GM12878 (cell line): ENCODE measurements around the gene N4BP2L2. TPM values are rescaled to one million over a fixed set of nuclear protein-coding genes. Genes with fewer than 3 reads are reported as not detected.

Experiments
- ATAC-seq: fragments of 200-7000 bp; cut with Tn5 transposase; 3 replicates; pipeline ENCODE4 v1.9.1; 2020; ENCODE audit warnings: mild to moderate bottlenecking, moderate library complexity
- BruUV-seq: library from RNA; stranded (reverse); fragments of 400-500 nt; replicated peaks from 2 replicates; lab custom pipeline; 2021; lab: Mats Ljungman, UMichigan
- CTCF ChIA-PET: fragments of 300-600 bp; sonication (Branson Sonifier 250); formaldehyde crosslinking; extraction: SDS; loops from one replicate; lab custom pipeline; 2021; ENCODE audit warnings: inconsistent platforms; lab: Yijun Ruan, JAX
- POLR2A ChIA-PET: fragments of 350-600 bp; formaldehyde crosslinking; extraction: SDS; loops from one replicate; lab custom pipeline; 2021; ENCODE audit warnings: inconsistent platforms; lab: Charles Lee
- RAD21 ChIA-PET: fragments of 300-600 bp; sonication (Branson Sonifier 250); formaldehyde crosslinking; loops from one replicate; lab custom pipeline; 2023; ENCODE audit warnings: antibody characterized with exemption; ENCODE audit not compliant: unreplicated experiment; lab: Charles Lee
- SMC1A ChIA-PET: fragments of 300-600 bp; sonication (Branson Sonifier 250); formaldehyde crosslinking; loops from one replicate; lab custom pipeline; 2023; ENCODE audit not compliant: unreplicated experiment, uncharacterized antibody; lab: Charles Lee
- DNase-seq: peaks from one replicate; pipeline ENCODE4 v3.0.0-alpha.2; 2011; ENCODE audit warnings: low read depth, low spot score
- FAIRE-seq: peaks from 3 replicates; lab custom pipeline; 2011; peaks lifted over from hg19 to GRCh38; lab: Jason Lieb, UNC
- H2AFZ ChIP-seq: 2 replicates; pipeline ENCODE4 v1.6.0; 2011; ENCODE audit warnings: low read depth, low read length, control low read depth; ENCODE audit not compliant: control insufficient read depth
- H3K27ac ChIP-seq: 2 replicates; pipeline ENCODE4 v1.5.1; 2011; ENCODE audit warnings: control low read depth; ENCODE audit not compliant: control insufficient read depth, insufficient read depth
- H3K27me3 ChIP-seq, 2 experiments: replicated peaks in 1 of 2; 2 replicates each; pipeline versions ENCODE4 v1.6.0 to v1.6.1; 2011; ENCODE audit warnings: low read length in 1 of 2; ENCODE audit not compliant: control insufficient read depth in 2 of 2, insufficient read depth in 2 of 2
- H3K36me3 ChIP-seq, 2 experiments: 2 replicates each; pipeline ENCODE4 v1.5.1; 2011; ENCODE audit warnings: low read length in 1 of 2; ENCODE audit not compliant: control insufficient read depth in 2 of 2, insufficient read depth in 2 of 2
- H3K4me1 ChIP-seq: 2 replicates; pipeline ENCODE4 v1.6.1; 2011; ENCODE audit warnings: mild to moderate bottlenecking, low read length, moderate library complexity, mixed read lengths; ENCODE audit not compliant: control insufficient read depth, insufficient read depth
- H3K4me2 ChIP-seq: 2 replicates; pipeline ENCODE4 v1.6.0; 2011; ENCODE audit warnings: control low read depth; ENCODE audit not compliant: control insufficient read depth, insufficient read depth
- H3K4me3 ChIP-seq: fragments of 200-600 bp; sonication (generic); 2 replicates; pipeline ENCODE4 v1.5.1; 2016
- H3K79me2 ChIP-seq: 2 replicates; pipeline ENCODE4 v1.6.0; 2011; ENCODE audit warnings: low read length; ENCODE audit not compliant: control insufficient read depth, insufficient read depth
- H3K9ac ChIP-seq: 2 replicates; pipeline ENCODE4 v1.8.0; 2011; ENCODE audit warnings: low read length, control low read depth, mixed read lengths; ENCODE audit not compliant: control insufficient read depth, insufficient read depth
- H3K9me3 ChIP-seq: replicated peaks from 3 replicates; pipeline ENCODE4 v1.5.1; 2011; ENCODE audit warnings: mild to moderate bottlenecking, low read length; ENCODE audit not compliant: control insufficient read depth, insufficient read depth
- H4K20me1 ChIP-seq: 2 replicates; pipeline ENCODE4 v1.6.0; 2011; ENCODE audit not compliant: control insufficient read depth, insufficient read depth
- BHLHE40 ChIP-seq, 2 experiments: fragments of 450-650 bp in 1 of 2; IDR thresholded peaks; 2 replicates each; pipeline ENCODE4 v1.6.1; 2011 to 2017; ENCODE audit warnings: low read depth in 2 of 2, borderline replicate concordance in 1 of 2, improper control_type of control experiment in 1 of 2, low read length in 1 of 2, mild to moderate bottlenecking in 1 of 2
- BMI1 ChIP-seq: fragments of 450-650 bp; IDR thresholded peaks from 2 replicates; pipeline ENCODE4 v1.6.1; 2016; ENCODE audit warnings: mild to moderate bottlenecking, moderate library complexity, borderline replicate concordance
- CREM ChIP-seq: IDR thresholded peaks from 2 replicates; pipeline ENCODE4 v1.6.1; 2014; ENCODE audit warnings: antibody characterized with exemption, low read depth
- ESRRA ChIP-seq: IDR thresholded peaks from 2 replicates; pipeline ENCODE4 v1.6.1; 2012; ENCODE audit warnings: mild to moderate bottlenecking, low read length, improper control_type of control experiment
- MXI1 ChIP-seq: fragments of 150-350 bp; IDR thresholded peaks from 2 replicates; pipeline ENCODE4 v1.6.1; 2011; ENCODE audit warnings: low read depth, mild to moderate bottlenecking, inconsistent platforms, low read length, improper control_type of control experiment
- NFYB ChIP-seq: IDR thresholded peaks from 2 replicates; pipeline ENCODE4 v1.6.1; 2011; ENCODE audit warnings: low read depth, mild to moderate bottlenecking, low read length, improper control_type of control experiment, moderate library complexity; ENCODE audit not compliant: insufficient read depth
- RFX5 ChIP-seq: IDR thresholded peaks from 2 replicates; pipeline ENCODE4 v1.6.1; 2011; ENCODE audit warnings: low read depth, low read length, improper control_type of control experiment
- STAT3 ChIP-seq: IDR thresholded peaks from 2 replicates; pipeline ENCODE4 v1.6.1; 2011; ENCODE audit warnings: low read depth, low read length, improper control_type of control experiment
- WGBS: methylation state at CpG from one replicate; pipeline ENCODE4 v1.1.6; 2016; ENCODE audit warnings: low lambda C conversion rate; ENCODE audit not compliant: insufficient replicate concordance, insufficient coverage; ENCODE audit errors: missing lambda C conversion rate; 5-methylcytosine and 5-hydroxymethylcytosine counted together
- in situ Hi-C: fragments of 300-500 bp; cut with MboI; formaldehyde crosslinking; loops from 9 replicates; pipeline ENCODE4 v1.14.3; 2018; ENCODE audit warnings: mixed read lengths
- intact Hi-C: fragments of 100-400 bp; cut with micrococcal nuclease; formaldehyde crosslinking; loops from one replicate; pipeline ENCODE4 v1.14.2; 2022; ENCODE audit not compliant: unreplicated experiment
- polyA plus RNA-seq, 11 experiments: library from polyadenylated mRNA; depleted of rRNA in 4 of 11; unstranded in 6 of 11; stranded (reverse) in 5 of 11; fragments of >200 nt; fragmentation: Nextera tagmentation in 4 of 11; fragmentation: Illumina TruSeq in 1 of 11; extraction: Ambion mirVana in 4 of 11; extraction: Trizol in 1 of 11; gene quantifications; 1 replicate in 1 of 11; 2 replicates in 10 of 11; pipeline versions ENCODE4 v1.2.1 to v1.2.3, GENCODE V29; 2011 to 2016; ENCODE audit warnings: inconsistent platforms in 2 of 11, missing spikeins in 2 of 11, low read depth in 1 of 11
- total RNA-seq, 4 experiments: library from RNA; depleted of rRNA in 3 of 4; stranded (reverse); fragments of >200 nt in 3 of 4; fragmentation: Illumina TruSeq in 1 of 4; extraction: Trizol in 1 of 4; gene quantifications; 2 replicates each; pipeline versions ENCODE4 v1.2.1 to v1.2.3, GENCODE V29; 2013 to 2021

N4BP2L2 gene
- total and polyA plus RNA-seq, 10 of the 15 experiments (the other 5 are each of a cell fraction or from before 2014, with no cell fraction given): 41.7 to 87.1 (median 61.2) TPM

DNA sequence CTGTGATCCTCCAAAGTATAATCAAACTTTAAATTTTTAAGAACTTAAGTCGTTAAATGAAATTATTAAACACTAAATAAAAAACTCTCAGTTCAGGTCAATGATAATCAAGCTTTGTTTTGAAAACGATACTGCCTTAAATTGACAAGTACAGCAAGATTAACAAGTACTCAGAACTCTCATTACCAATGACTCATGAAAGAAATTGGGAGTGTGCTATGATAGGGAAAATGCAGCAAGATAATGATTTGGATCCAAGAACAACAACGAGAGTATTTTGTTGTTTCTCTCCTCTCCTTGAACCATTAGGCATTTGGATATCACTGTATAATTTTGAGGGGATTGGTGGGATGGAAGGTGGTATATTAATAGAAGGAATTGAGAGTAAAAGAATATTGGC, 10.2 kb downstream of the N4BP2L2 start:
- no peak for DNase-seq
- Histone ChIP-seq H3K9me3 (no peaks in the 10 kb centered on the region), H3K27ac (no peak overlapping the region), H3K9ac (no peak overlapping the region), H3K36me3 (no peaks in the 10 kb centered on the region; a peak in 2 of 4 replicates), H2AFZ (no peak overlapping the region), H3K4me1 (peaks cover 5% of the 10 kb centered on the region; the same call in 1 of the 2 replicates), H4K20me1 (0 out of 2 replicates have a peak, but pooled peaks cover 3% of the 10 kb centered on the region), H3K4me3 (no peak overlapping the region), H3K27me3 (no peaks in the 10 kb centered on the region), H3K4me2 (no peak overlapping the region), H3K79me2 (peaks cover 55% of the 10 kb centered on the region)
- POLR2A ChIA-PET: interaction anchor here (1.0 kb wide), 2 partner anchors 11 kb away, joined by 3 read pairs; partner anchors contain the start of gene N4BP2L2
- WGBS: 97% methylated on average over 3 of the region's 3 CpGs
- ATAC-seq: no peak
- intact Hi-C loops (no loop called here), in situ Hi-C loops (loop anchor here (25.0 kb wide), 1 partner anchor 1366 kb away; the partner anchor contains the start of gene HSPH1)
- BruUV-seq: no TSS peak
- FAIRE-seq: no peak
- SMC1A ChIA-PET: interaction anchor here (0.6 to 2.2 kb wide), 4 partner anchors 8 to 211 kb away, joined by 3 to 7 read pairs (median 3); no protein-coding TSS in a partner anchor
- TF ChIP-seq BMI1: no peak
- TF ChIP-seq BHLHE40 (IDR thresholded peaks at IDR 0.05; ENCODE audit: borderline replicate concordance in 1 of 2, low read depth in 2 of 2, low read length in 1 of 2): no peak
- no peak for TF ChIP-seq CREM
- TF ChIP-seq RFX5: no peak
- TF ChIP-seq ESRRA: no peak
- no peak for TF ChIP-seq STAT3
- no peak for TF ChIP-seq MXI1
- TF ChIP-seq NFYB: no peak
- CTCF ChIA-PET: no interaction called here
- RAD21 ChIA-PET: no interaction called here
